Hematopoietic multipotent progenitor cell treated with erythropoietin and hydrocortisone succinate and interleukin-3 and kit ligand, for 8 days (in vitro differentiated cells): ENCODE measurements around the gene PPP6R3.
"Not testable (repeated sequence)": the region's sequence is repeated elsewhere in the genome, so short reads cannot be mapped to it uniquely, and the experiment has no call there.

Experiments used
- DNase-seq: peaks from one replicate; pipeline ENCODE4 v3.0.0-alpha.2; 2015

PPP6R3 gene

GRCh38 chr11:68436162-68436888 is 24.2 kb upstream of the PPP6R3 start:
- no peak for DNase-seq

- no peak for DNase-seq
These were observed 23.3 kb upstream of the PPP6R3 start for GRCh38 chr11:68436985-68437926.

- no peak for DNase-seq
These were observed 22.5 kb upstream of the PPP6R3 start for GRCh38 chr11:68437927-68438657.

- no peak for DNase-seq
These were observed 21.8 kb upstream of the PPP6R3 start for GRCh38 chr11:68438658-68439259.

DNA sequence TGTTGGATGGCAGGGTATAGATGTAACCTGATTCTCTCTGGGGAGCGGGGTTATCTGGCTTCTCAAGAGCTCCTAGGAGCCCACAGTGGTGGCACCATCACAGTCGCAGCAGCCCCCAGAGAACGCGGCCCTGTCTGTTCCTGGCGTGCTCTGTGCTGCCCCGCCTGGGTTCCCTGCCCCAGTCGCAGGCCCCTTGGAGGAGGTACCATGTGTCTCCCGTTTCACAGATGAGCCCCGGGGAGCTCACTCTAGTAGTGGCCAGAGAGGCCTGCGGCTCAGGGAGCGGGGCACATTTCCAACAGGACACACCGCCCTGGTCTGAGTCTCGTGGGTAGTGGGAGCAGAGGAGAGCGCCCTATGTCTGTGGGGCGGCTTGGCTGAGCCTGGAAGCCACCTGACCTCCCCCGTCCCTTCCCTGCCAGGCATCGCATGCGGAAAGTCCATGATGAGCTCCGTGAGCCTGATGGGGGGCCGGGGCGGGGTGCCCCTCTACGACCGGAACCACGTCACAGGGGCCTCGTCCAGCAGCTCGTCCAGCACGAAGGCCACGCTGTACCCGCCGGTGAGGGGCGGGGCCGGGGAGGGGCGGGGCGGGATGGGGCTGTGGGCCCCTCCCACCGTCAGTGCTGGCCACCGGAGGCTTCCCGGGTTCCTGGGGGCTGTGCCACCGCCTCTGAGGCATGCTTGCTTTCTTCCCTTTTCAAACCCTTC is 21.0 kb upstream of the PPP6R3 start:
- no peak for DNase-seq

GRCh38 chr11:68440224-68440623 is 20.3 kb upstream of the PPP6R3 start:
- DNase-seq: no peak

GRCh38 chr11:68441466-68442230 is 18.9 kb upstream of the PPP6R3 start:
- DNase-seq: no peak

GRCh38 chr11:68442433-68442832 is 18.1 kb upstream of the PPP6R3 start:
- DNase-seq: no peak

GRCh38 chr11:68444566-68444965 is 16.0 kb upstream of the PPP6R3 start:
- no peak for DNase-seq

GRCh38 chr11:68445531-68446035 is 15.0 kb upstream of the PPP6R3 start:
- no peak for DNase-seq

DNA sequence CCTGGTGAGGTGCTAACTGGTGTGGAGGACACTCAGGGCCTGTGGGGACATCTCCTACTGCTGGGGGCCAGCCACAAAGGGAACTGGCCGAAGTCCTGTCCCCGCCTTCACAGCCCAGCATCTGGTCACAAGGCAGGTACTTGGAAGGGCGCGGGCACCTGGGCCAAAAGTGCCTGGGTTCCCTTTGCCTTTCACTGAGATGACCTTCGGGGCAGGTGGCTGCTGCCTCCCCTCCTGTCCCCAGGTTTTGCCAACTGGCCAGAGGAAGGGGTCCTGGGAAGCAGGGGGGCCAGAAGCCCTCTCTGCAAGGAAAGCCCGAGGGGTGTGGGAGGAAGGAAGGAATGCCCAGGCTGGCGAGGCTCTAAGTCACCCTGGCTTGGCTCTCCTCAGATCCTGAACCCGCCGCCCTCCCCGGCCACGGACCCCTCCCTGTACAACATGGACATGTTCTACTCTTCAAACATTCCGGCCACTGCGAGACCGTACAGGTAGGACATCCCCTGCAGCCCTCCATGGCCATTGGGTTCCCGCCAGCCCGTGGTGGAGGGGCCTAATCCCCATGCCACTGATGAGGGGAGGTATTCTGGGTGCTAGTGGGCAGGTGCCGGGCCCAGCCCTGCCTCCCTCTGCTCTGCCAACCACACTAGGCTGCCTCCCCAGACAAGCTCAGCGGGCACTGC is 14.4 kb upstream of the PPP6R3 start:
- no peak for DNase-seq

DNA sequence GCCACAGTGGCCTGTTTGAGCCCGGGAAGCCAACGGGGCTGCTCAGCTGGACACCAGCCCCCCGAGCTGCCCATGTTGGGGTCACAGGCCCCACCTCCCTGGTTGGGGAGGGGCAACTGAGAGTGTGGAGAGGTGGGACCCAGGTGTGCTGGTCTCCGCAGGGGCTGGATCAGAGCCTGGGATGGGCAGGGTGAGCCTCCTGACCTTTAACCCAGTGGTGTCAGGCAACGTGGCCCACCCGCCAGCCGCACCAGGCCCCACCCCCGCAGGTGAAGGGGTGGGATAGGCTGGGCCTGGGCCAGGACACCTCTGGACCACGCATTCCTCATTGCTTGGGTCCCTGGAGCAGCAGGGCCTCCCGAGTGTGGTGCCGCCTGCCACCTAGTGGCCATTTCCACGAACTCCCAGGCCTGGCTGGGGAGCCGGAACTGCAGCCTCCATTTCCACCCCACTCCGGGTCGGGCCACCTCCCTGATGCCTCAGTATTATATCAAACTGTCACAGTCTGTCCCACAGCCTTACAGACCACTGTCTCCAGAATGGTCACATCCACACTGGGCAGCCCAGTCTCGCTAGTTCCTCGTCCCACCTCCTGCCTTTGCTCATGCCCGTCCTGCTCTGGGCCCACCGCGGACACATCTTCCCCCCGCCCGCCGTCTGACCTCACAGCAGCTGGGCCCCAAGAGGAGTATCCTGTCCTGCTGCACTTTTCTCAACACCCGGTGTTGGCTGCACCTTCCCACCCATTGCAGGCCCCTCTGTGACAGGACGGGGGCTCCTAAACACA is 13.3 kb upstream of the PPP6R3 start:
- peak; percentile 73 for DNase-seq

DNA sequence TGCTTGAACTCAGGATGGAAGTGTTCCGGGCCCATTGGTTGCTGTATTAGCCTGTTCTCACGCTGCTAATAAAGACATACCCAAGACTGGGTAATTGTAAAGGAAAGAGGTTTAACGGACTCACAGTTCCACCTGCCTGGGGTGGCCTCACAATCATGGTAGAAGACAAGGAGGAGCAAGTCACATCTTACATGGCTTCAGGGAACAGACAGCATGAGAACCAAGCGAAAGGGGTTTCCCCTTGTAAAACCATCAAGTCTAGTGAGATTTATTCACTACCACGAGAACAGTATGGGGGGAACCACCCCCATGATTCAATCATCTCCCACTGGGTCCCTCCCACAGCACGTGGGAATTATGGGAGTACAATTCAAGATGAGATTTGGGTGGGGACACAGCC is 12.6 kb upstream of the PPP6R3 start:
- DNase-seq: not testable (repeated sequence)

DNA sequence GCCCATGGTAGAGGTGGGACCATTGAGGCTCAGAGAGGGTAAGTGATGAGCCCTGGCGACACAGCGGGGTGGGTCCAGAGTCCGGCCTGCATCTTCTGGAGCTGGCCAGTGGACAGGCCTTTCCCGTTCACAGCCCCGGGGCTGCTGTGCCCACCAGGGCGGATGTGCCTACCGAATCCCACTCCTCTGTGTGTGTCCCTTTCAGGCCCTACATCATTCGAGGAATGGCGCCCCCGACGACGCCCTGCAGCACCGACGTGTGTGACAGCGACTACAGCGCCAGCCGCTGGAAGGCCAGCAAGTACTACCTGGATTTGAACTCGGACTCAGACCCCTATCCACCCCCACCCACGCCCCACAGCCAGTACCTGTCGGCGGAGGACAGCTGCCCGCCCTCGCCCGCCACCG is 11.9 kb upstream of the PPP6R3 start:
- DNase-seq: no peak

DNA sequence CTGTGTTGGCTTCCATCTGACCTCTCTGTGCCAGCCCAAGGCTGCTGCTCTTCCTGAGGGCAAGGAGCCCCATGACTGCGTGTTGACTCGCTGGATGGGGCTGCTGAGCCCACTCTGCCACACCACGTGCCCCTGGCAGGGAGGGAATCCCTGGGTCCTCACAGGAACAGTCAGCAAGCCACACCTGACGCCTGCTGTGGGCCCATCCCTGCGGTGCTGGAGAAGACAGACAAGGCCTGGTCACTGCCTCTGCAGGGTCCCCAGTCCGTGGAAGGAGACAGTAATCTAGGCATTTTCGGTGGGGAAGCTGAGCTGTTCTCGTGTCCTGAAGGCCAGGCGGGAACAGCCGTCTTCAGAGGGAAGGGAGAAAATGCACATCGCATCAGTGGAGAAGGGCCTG is 10.6 kb upstream of the PPP6R3 start:
- no peak for DNase-seq

GRCh38 chr11:68450711-68451110 is 9.8 kb upstream of the PPP6R3 start:
- no peak for DNase-seq

GRCh38 chr11:68454767-68455166 is 5.8 kb upstream of the PPP6R3 start:
- DNase-seq: no peak

GRCh38 chr11:68455485-68455884 is 5.1 kb upstream of the PPP6R3 start:
- no peak for DNase-seq

DNA sequence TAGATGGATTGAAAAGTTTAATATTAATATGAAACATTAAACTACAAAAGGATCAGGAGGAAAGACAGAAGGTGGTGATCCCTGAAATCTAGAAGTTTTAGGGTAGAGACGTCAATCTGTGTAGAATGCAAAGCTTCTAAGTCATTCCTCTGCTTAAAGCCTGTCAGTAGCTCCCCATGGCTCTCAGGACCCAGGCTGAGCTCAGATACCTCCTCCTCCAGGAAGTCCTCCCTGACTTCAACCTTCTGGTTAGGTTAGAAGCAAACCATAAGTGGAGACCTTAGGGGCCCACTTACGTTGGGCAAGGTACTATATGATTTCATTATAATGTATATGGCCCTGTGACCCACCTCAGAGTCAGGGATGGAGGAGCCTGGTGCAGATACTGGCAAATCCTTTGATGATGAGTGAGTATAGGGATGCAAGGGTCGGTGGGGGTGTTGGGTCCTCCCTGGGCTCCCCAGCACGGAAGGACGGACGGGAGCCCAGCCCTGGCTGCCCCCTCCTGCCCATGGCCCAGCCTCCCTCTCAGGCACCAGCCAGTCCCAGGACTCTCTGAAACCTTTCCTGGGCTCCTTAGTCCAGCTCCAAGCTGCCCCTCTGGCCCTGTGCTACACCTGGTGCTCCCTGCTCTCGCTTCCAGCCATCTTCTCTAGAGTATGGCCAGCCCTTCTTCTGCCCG is 3.2 kb upstream of the PPP6R3 start:
- DNase-seq: no peak
